ENCODE measurements around the gene SLC51B.
"Not testable (repeated sequence)": the region's sequence is repeated elsewhere in the genome, so short reads cannot be mapped to it uniquely, and the experiment has no call there.

SLC51B gene

DNA sequence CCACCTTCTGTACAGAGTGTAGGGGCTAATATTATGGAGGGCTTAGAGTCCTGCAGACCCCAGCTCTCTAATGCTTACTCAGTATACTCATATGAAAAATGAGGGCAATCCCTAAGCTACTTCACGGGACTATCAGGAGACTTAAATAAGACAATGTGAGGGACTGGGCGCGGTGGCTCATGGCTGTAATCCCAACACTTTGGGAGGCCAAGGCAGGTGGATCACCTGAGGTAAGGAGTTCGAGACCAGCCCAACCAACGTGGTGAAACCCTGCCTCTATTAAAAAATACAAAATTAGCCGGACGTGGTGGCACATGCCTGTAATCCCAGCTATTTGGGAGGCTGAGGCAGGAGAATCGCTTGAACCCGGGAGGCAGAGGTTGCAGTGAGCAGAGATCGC lies 54.6 kb downstream of the SLC51B start:
- DNase-seq (ENCODE audit: low read depth), result not testable (repeated sequence)

DNA sequence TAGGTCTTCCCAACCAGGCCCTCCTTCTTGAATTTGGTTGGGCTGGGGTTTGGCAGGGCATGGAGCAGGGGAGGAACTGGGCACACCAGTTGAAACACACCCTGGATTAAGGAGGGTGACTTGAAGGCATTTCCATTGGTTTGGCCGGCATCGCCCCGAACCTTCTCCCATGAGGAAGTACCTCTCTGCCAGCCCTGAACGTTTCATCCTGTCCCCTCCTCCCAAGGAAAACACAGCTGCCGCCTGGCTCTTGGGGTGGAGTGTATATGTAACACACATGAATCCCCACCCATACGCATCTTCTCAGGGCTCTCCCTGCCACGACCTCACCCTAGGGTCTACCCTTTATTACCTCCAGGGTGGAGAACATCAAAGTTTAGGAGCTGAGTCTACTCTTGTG lies 55.3 kb downstream of the SLC51B start:
- DNase-seq (ENCODE audit: low read depth), result no peak

DNA sequence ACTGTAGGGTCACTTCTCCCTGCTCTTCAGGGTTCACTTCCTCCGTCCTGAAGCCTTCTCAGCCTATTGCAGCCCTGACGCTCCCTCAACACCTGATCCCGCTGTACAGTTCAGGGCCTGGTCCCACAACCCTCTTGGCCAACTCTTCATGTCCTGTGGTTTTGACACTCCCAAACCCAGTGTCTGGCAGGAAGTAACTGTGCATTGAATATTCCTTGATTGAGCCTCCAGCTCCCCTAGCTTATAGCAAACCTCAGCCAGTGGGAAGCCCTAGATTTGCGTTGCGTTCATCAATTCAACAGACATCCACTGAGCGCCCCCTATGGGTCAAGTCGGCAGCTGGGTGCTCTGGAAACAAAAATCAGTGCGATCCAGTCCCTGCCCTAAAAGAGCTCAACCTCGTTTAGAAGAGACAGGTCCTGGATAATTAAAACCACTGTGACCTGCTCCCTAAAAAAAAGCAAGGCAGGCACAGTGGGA lies 56.3 kb downstream of the SLC51B start:
- DNase-seq (ENCODE audit: low read depth), result no peak

DNA sequence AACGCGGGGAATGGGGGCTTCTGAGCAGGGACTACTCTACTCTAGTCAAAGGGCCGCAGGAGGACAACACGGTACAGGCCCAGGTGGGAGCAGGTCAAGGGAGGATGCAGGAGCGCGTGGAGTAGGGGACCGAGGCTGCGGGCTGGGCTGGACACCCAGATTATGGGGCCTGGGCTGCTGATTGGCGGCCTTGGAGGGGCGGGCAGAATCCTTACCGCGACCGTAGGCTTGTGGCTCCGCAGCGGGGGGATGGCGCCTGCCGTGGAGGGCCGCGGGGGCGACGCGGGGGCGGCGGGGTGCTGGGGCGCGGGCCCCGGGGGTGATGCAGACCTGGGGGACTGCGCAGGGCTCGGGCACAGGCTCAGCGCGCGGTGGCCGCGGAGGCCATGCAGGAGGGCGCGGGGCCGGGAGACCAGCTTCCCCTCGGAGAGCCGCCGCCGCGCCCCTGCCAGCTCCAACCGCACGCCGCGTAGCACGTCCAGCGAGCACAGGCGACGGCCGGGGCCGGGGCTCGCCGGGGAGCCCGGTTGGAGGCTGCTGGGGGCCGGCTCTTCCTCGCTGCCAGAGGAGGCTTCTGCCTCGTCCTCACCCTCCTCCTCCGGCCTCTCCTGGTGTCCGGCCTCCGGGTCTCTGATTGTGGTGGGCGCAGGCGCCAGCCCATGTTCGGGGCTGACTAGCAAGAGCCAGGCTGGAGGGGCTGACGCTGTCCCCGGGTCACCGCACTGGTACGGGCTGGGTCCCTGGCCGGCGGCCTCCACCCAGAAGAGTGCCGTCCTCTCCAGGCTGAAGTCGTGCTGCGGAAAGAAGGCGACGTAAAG lies 56.9 kb downstream of the SLC51B start:
- no peak for DNase-seq (ENCODE audit: low read depth)

DNA sequence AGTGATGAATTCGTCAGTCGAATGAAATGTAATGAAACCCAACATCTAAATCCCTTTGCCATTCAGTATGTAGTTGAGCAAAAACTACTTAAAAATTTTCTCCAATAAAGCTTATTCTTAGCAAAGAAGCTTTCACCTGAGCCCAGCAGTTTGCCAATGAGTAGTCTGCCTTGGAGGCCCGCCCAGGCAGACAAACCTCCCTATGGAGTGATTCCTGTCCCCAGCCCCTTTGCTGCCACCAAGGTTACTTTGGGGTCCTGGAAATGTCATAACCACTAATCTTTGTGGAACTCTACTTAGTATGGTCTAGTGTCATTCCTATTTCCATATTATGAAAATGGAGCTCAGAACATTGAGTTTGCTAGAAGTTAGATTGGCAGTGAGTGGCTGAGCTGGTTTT lies 57.7 kb downstream of the SLC51B start:
- no peak for DNase-seq (ENCODE audit: low read depth)

Measured in activated T-helper 9 cell treated with anti-CD3 and anti-CD28 coated beads, Interleukin-2, amount 50 U/mL, for 16 hours (primary cell).